ENCODE results near the gene CYTL1.

- no peak for TF ChIP-seq EP300 (IDR thresholded peaks at IDR 0.05)
- TF ChIP-seq CTCF (IDR thresholded peaks at IDR 0.05) = no peak
- no peak for TF ChIP-seq POLR2A (IDR thresholded peaks at IDR 0.05)
These were observed 51.0 kb downstream of the CYTL1 start for GRCh38 chr4:4968161-4968725.

Data from tibial nerve (tissue), 4 donors.